SU-DHL-6 (cell line): ENCODE results near the gene FKBP5.

Experiments
- H2AFZ ChIP-seq: fragments of 200-600 bp; sonication (generic); 2 replicates; pipeline ENCODE4 v1.6.1; 2014; ENCODE audit warnings: low read depth, mild to moderate bottlenecking, moderate library complexity, mixed read lengths, antibody characterized with exemption, low read length; ENCODE audit not compliant: severe bottlenecking
- H3F3A ChIP-seq: fragments of 200-600 bp; shearing (Covaris generic); 2 replicates; pipeline ENCODE4 v1.6.0; 2016; ENCODE audit warnings: antibody characterized with exemption, mild to moderate bottlenecking; ENCODE audit not compliant: insufficient read depth
- H3K27ac ChIP-seq: fragments of 200-600 bp; sonication (generic); 2 replicates; pipeline ENCODE4 v1.5.1; 2016; ENCODE audit warnings: low read depth, mild to moderate bottlenecking, low read length, moderate library complexity, mixed read lengths
- H3K27me3 ChIP-seq: fragments of 200-600 bp; sonication (generic), shearing (Covaris generic); 2 replicates; pipeline ENCODE4 v1.6.0; 2014; ENCODE audit warnings: mild to moderate bottlenecking, low read length
- H3K36me3 ChIP-seq: fragments of 200-600 bp; sonication (generic); 2 replicates; pipeline ENCODE4 v1.6.1; 2014; ENCODE audit warnings: mild to moderate bottlenecking, low read length, mixed read lengths
- H3K4me2 ChIP-seq: fragments of 300-600, 200-600 bp; shearing (Covaris generic), sonication (generic); 2 replicates; pipeline ENCODE4 v1.6.0; 2014; ENCODE audit warnings: low read length, low read depth, mild to moderate bottlenecking; ENCODE audit not compliant: poor library complexity, severe bottlenecking
- H3K4me3 ChIP-seq: fragments of 200-600 bp; sonication (generic); 2 replicates; pipeline ENCODE4 v1.5.1; 2014; ENCODE audit warnings: antibody characterized with exemption, low read length, mild to moderate bottlenecking, mixed read lengths; ENCODE audit not compliant: insufficient read depth, poor library complexity, severe bottlenecking
- H3K79me2 ChIP-seq: fragments of 200-600 bp; sonication (generic); 2 replicates; pipeline ENCODE4 v1.6.1; 2014; ENCODE audit warnings: mild to moderate bottlenecking, low read length, moderate library complexity; ENCODE audit not compliant: insufficient read depth
- H3K9ac ChIP-seq: fragments of 200-600 bp; sonication (generic); 2 replicates; pipeline ENCODE4 v1.7.0; 2014; ENCODE audit warnings: mild to moderate bottlenecking, low read length
- H3K9me2 ChIP-seq: fragments of 200-600 bp; sonication (generic); replicated peaks from 2 replicates; pipeline ENCODE4 v1.6.1; 2014; ENCODE audit warnings: low read length; ENCODE audit not compliant: insufficient read depth
- H3K9me3 ChIP-seq: fragments of 200-600 bp; sonication (generic); 2 replicates; pipeline ENCODE4 v1.6.1; 2014; ENCODE audit warnings: low read length, mixed read lengths; ENCODE audit not compliant: insufficient read depth
- H4K20me1 ChIP-seq: fragments of 200-600 bp; sonication (generic); 2 replicates; pipeline ENCODE4 v1.6.1; 2014; ENCODE audit warnings: low read depth, mild to moderate bottlenecking, antibody characterized with exemption, low read length, moderate library complexity, mixed read lengths
- CTCF ChIP-seq: fragments of 200-600 bp; sonication (generic); IDR thresholded peaks from one replicate; pipeline ENCODE4 v1.5.1; 2017; ENCODE audit warnings: antibody characterized with exemption, mild to moderate bottlenecking, low read length, moderate library complexity; ENCODE audit not compliant: insufficient read depth, poor library complexity, severe bottlenecking
- EZH2phosphoT487 ChIP-seq: fragments of 200-600 bp; sonication (generic), shearing (Covaris generic); conservative IDR thresholded peaks from 2 replicates; pipeline ENCODE4 v1.6.1; 2018; ENCODE audit warnings: mild to moderate bottlenecking, antibody characterized with exemption, low read length, moderate library complexity, mixed read lengths

Gene FKBP5

GRCh38 chr6:35688605-35689322 is at the start of gene FKBP5:
TSS of gene FKBP5 (minus strand) at chr6:35688915. CDS start at chr6:35642824, 46,091 bp downstream.
- H3K4me3 ChIP-seq = peak within 1 kb of the TSS; percentile 73
- H3K36me3 ChIP-seq = peaks cover 21% of the 10 kb centered on the region
- H3K9me3 ChIP-seq = no peaks in the 10 kb centered on the region
- peak within 1 kb of the TSS; percentile 97 for H2AFZ ChIP-seq
- peaks cover 20% of the 10 kb centered on the region for H4K20me1 ChIP-seq
- H3F3A ChIP-seq = peaks cover 26% of the 10 kb centered on the region
- H3K27ac ChIP-seq = peak within 1 kb of the TSS; percentile 79
- TF ChIP-seq EZH2phosphoT487 = no peak
- no peak for TF ChIP-seq CTCF
- H3K4me2 ChIP-seq = peak within 1 kb of the TSS; percentile 98
- peaks cover 46% of the 10 kb centered on the region for H3K79me2 ChIP-seq
- H3K27me3 ChIP-seq = no peaks in the 10 kb centered on the region
- no peaks in the 10 kb centered on the region for H3K9me2 ChIP-seq
- peak within 1 kb of the TSS; percentile 87 for H3K9ac ChIP-seq

GRCh38 chr6:35737413-35738211 is 48.9 kb upstream of the FKBP5 start:
- peaks cover 2% of the 10 kb centered on the region; the same call in 1 of the 2 replicates for H3F3A ChIP-seq
- no peaks in the 10 kb centered on the region for H4K20me1 ChIP-seq
- no peaks in the 10 kb centered on the region for H3K27me3 ChIP-seq
- no peak for TF ChIP-seq EZH2phosphoT487
- peak; percentile 91 for TF ChIP-seq CTCF
- no peaks in the 10 kb centered on the region for H3K9me2 ChIP-seq
- H3K9ac ChIP-seq = no peak overlapping the region
- no peaks in the 10 kb centered on the region for H3K36me3 ChIP-seq
- no peak overlapping the region for H3K4me3 ChIP-seq
- H3K79me2 ChIP-seq = no peaks in the 10 kb centered on the region
- peak overlapping the region; percentile 52 for H2AFZ ChIP-seq
- no peak overlapping the region for H3K27ac ChIP-seq
- H3K4me2 ChIP-seq = no peak overlapping the region
- no peaks in the 10 kb centered on the region for H3K9me3 ChIP-seq

GRCh38 chr6:35736982-35737412 is 48.3 kb upstream of the FKBP5 start, which contains the start of gene ARMC12:
TSS of gene ARMC12 (plus strand) at chr6:35737032. CDS start at chr6:35737109, 77 bp downstream.
- Histone ChIP-seq H3K27ac (no peak within 1 kb of the TSS), H3K27me3 (no peaks in the 10 kb centered on the region), H3K4me2 (no peak within 1 kb of the TSS), H2AFZ (peak within 1 kb of the TSS; percentile 52), H3K9me2 (no peaks in the 10 kb centered on the region), H3F3A (peaks cover 8% of the 10 kb centered on the region; the same call in 1 of the 2 replicates), H3K36me3 (no peaks in the 10 kb centered on the region), H3K9me3 (no peaks in the 10 kb centered on the region), H4K20me1 (no peaks in the 10 kb centered on the region), H3K9ac (no peak within 1 kb of the TSS), H3K79me2 (no peaks in the 10 kb centered on the region), H3K4me3 (no peak within 1 kb of the TSS)
- TF ChIP-seq EZH2phosphoT487 (no peak), CTCF (no peak)
